CD14-positive monocyte (primary cell): ENCODE data around the gene ALDH4A1. TPM values are rescaled to one million over a fixed set of nuclear protein-coding genes. Genes with fewer than 3 reads are reported as not detected.

Experiments
- DNase-seq, 3 donors: peaks; one replicate each; pipeline ENCODE4 v3.0.0-alpha.2; 2011 to 2022
- H2AFZ ChIP-seq: 2 replicates; pipeline ENCODE4 v1.6.0; 2012; ENCODE audit warnings: mild to moderate bottlenecking, low read depth, low read length, inconsistent platforms; ENCODE audit not compliant: insufficient read depth, poor library complexity, severe bottlenecking
- H3K27ac ChIP-seq, 2 donors: 1 replicate in 1 of 2; 2 replicates in 1 of 2; pipeline ENCODE4 v1.5.1; 2012 to 2013; ENCODE audit warnings: low read length in 2 of 2, control low read depth in 1 of 2, inconsistent platforms in 1 of 2, low read depth in 1 of 2, mild to moderate bottlenecking in 1 of 2
- H3K27me3 ChIP-seq, 2 donors: one replicate each; pipeline versions ENCODE4 v1.6.0 to v1.6.1; 2011 to 2013; ENCODE audit warnings: low read length in 2 of 2; ENCODE audit not compliant: control insufficient read depth in 2 of 2, insufficient read depth in 2 of 2
- H3K36me3 ChIP-seq, 2 donors: replicated peaks in 1 of 2; 1 replicate in 1 of 2; 2 replicates in 1 of 2; pipeline versions ENCODE4 v1.5.1 to v1.6.1; 2012 to 2013; ENCODE audit warnings: low read length in 2 of 2, control low read depth in 1 of 2, inconsistent platforms in 1 of 2, mild to moderate bottlenecking in 1 of 2; ENCODE audit not compliant: insufficient read depth in 2 of 2, control insufficient read depth in 1 of 2
- H3K4me1 ChIP-seq, 2 donors: 1 replicate in 1 of 2; 2 replicates in 1 of 2; pipeline versions ENCODE4 v1.5.1 to v1.6.1; 2012 to 2013; ENCODE audit warnings: low read length in 2 of 2, control low read depth in 1 of 2, inconsistent platforms in 1 of 2, mild to moderate bottlenecking in 1 of 2, moderate library complexity in 1 of 2; ENCODE audit not compliant: insufficient read depth in 2 of 2, control insufficient read depth in 1 of 2
- H3K4me2 ChIP-seq: replicated peaks from 2 replicates; pipeline ENCODE3; 2012; ENCODE audit warnings: low read length, moderate library complexity, mild to moderate bottlenecking; ENCODE audit not compliant: poor library complexity, severe bottlenecking; ENCODE audit errors: extremely low read depth
- H3K4me3 ChIP-seq, 3 experiments: fragments of 200-600 bp in 1 of 3; sonication (generic) in 1 of 3; replicated peaks in 1 of 3; 1 replicate in 2 of 3; 2 replicates in 1 of 3; pipeline ENCODE4 v1.5.1; 2011 to 2013; ENCODE audit warnings: low read length in 3 of 3, mild to moderate bottlenecking in 3 of 3, control low read depth in 2 of 3, low read depth in 2 of 3, inconsistent platforms in 1 of 3, moderate library complexity in 1 of 3
- H3K79me2 ChIP-seq: 2 replicates; pipeline ENCODE4 v1.6.0; 2012; ENCODE audit warnings: mild to moderate bottlenecking, control low read depth, inconsistent platforms, low read length, moderate library complexity; ENCODE audit not compliant: insufficient read depth
- H3K9ac ChIP-seq: 2 replicates; pipeline ENCODE4 v1.6.0; 2017; ENCODE audit warnings: low read length, mild to moderate bottlenecking; ENCODE audit not compliant: insufficient read depth, poor library complexity, severe bottlenecking
- H3K9me3 ChIP-seq, 2 donors: replicated peaks in 1 of 2; 1 replicate in 1 of 2; 2 replicates in 1 of 2; pipeline versions ENCODE4 v1.5.1 to v1.6.1; 2012 to 2013; ENCODE audit warnings: low read length in 2 of 2, control low read depth in 1 of 2; ENCODE audit not compliant: control insufficient read depth in 1 of 2, insufficient read depth in 1 of 2
- H4K20me1 ChIP-seq: 2 replicates; pipeline ENCODE4 v1.6.0; 2012; ENCODE audit warnings: mild to moderate bottlenecking, low read length, control low read depth, moderate library complexity; ENCODE audit not compliant: insufficient read depth
- H3K27ac Mint-ChIP-seq, 7 donors: one replicate each; pipeline ENCODE4 v1.8.0; 2020; ENCODE audit warnings: mild to moderate bottlenecking in 7 of 7, mixed read lengths in 7 of 7, moderate library complexity in 6 of 7, inconsistent platforms in 2 of 7
- H3K27me3 Mint-ChIP-seq, 3 donors: one replicate each; pipeline ENCODE4 v1.8.0; 2021 to 2022; ENCODE audit warnings: low read depth in 3 of 3, mild to moderate bottlenecking in 3 of 3, mixed read lengths in 3 of 3, moderate library complexity in 3 of 3, inconsistent platforms in 1 of 3
- H3K36me3 Mint-ChIP-seq, 2 donors: one replicate each; pipeline ENCODE4 v1.8.0; 2020; ENCODE audit warnings: mixed read lengths in 2 of 2, inconsistent platforms in 1 of 2, mild to moderate bottlenecking in 1 of 2
- H3K4me1 Mint-ChIP-seq: one replicate; pipeline ENCODE4 v1.8.0; 2020; ENCODE audit warnings: mild to moderate bottlenecking, mixed read lengths
- H3K4me3 Mint-ChIP-seq, 2 donors: one replicate each; pipeline ENCODE4 v1.8.0; 2020; ENCODE audit warnings: mild to moderate bottlenecking in 2 of 2, mixed read lengths in 2 of 2, moderate library complexity in 1 of 2
- H3K9me3 Mint-ChIP-seq, 7 donors: one replicate each; pipeline ENCODE4 v1.8.0; 2020 to 2022; ENCODE audit warnings: mixed read lengths in 7 of 7, mild to moderate bottlenecking in 6 of 7, moderate library complexity in 6 of 7, inconsistent platforms in 2 of 7
- CTCF ChIP-seq: fragments of 200-600 bp; IDR thresholded peaks from one replicate; pipeline ENCODE4 v1.8.0; 2022; ENCODE audit warnings: antibody characterized with exemption, mild to moderate bottlenecking
- WGBS: methylation state at CpG from one replicate; pipeline ENCODE4 v1.1.5; 2013; ENCODE audit warnings: missing lambda C conversion rate; ENCODE audit not compliant: insufficient coverage; 5-methylcytosine and 5-hydroxymethylcytosine counted together
- intact Hi-C, 2 donors: fragments of 100-400 bp; cut with micrococcal nuclease; formaldehyde crosslinking; loops; one replicate each; pipeline versions ENCODE4 v1.15.0 to v1.15.1; 2023
- polyA plus RNA-seq, 3 donors: library from polyadenylated mRNA; depleted of rRNA in 1 of 3; unstranded in 2 of 3; stranded (reverse) in 1 of 3; fragments of 300-500 nt in 2 of 3; fragments of >200 nt in 1 of 3; fragmentation: Illumina TruSeq in 2 of 3; gene quantifications; 1 replicate in 2 of 3; 2 replicates in 1 of 3; pipeline ENCODE4 v1.2.3, GENCODE V29; 2012 to 2021

ALDH4A1 gene
- polyA plus RNA-seq, 3 donors, result 4.8 to 7.8 (median 6.1) TPM

DNA sequence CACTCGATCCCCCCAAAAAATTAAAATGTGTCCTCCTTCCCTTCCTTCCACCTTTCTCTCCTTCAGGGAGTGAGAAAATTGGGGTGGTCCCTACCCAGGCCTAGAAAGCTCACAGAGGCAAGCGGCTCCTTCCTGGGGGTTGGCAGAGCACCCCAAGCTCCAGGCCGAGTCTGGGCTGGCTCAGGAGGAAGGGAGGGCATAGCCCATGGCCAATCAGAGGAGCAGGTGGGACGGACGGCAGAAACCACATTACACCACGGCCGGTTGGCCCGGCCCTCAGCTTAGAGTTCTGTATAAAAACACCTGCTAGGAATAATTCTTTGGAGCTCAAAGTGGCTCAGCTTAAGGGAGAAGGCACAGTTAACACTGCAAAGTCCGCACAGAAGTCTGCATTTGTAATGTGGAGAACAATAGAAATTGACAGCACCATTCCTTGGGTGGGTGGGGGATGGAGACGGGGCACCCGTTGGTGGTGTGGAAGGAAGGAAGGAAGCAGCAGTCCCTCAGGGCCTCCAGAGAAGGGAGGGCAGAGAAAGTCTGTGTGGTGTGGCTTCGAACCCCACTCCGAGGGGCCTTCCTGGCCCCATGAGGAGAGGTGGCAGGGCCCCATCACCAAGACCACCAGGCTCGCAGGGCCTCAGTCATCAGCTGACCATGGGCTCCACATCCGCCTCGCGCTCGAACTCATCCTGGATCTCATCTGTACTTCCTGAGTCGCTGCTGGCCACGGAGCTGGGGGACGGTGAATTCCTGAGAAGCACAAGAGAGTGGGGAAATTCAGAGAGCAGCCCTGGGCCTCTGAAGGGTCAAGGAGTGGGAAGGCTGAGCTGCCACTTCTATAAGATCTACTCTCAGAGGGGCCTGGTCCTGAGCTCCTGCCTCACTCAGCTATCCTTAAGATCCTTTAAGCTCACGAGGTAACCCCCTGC lies 5.8 kb upstream of the ALDH4A1 start:
- TF ChIP-seq CTCF, result no peak
- Histone ChIP-seq H4K20me1 (peaks cover 13% of the 10 kb centered on the region), H3K36me3 (peaks cover 6 to 31% of the 10 kb centered on the region in 2 donors), H3K4me2 (peak overlapping the region; percentile 69), H3K9me3 (no peaks in the 10 kb centered on the region), H3K27me3 (no peaks in the 10 kb centered on the region), H3K79me2 (no peaks in the 10 kb centered on the region), H3K27ac (peak overlapping the region; percentile 41 to 63), H3K4me1 (peaks cover 33 to 36% of the 10 kb centered on the region in 2 donors), H3K4me3 (peak overlapping the region in 1 of 3 experiments; percentile 42), H2AFZ (peak overlapping the region; percentile 60), H3K9ac (peak overlapping the region; percentile 16)
- DNase-seq, result peak; percentile 31 to 46 (median 37)
- Mint-ChIP-seq H3K4me1 (peaks cover 38% of the 10 kb centered on the region), H3K36me3 (peaks cover 27 to 33% of the 10 kb centered on the region in 2 donors), H3K27me3 (no peaks in the 10 kb centered on the region), H3K4me3 (peak overlapping the region; percentile 76 to 89), H3K9me3 (no peaks in the 10 kb centered on the region), H3K27ac (peak overlapping the region; percentile 77 to 96 (median 93))
- intact Hi-C loops, result loop anchor here (2.0 to 10.0 kb wide), 4 partner anchors 43 to 297 kb away; partner anchors contain the start of gene IFFO2 (in 1 of the 2)
- WGBS, result 2% methylated on average over 18 of the region's 22 CpGs

DNA sequence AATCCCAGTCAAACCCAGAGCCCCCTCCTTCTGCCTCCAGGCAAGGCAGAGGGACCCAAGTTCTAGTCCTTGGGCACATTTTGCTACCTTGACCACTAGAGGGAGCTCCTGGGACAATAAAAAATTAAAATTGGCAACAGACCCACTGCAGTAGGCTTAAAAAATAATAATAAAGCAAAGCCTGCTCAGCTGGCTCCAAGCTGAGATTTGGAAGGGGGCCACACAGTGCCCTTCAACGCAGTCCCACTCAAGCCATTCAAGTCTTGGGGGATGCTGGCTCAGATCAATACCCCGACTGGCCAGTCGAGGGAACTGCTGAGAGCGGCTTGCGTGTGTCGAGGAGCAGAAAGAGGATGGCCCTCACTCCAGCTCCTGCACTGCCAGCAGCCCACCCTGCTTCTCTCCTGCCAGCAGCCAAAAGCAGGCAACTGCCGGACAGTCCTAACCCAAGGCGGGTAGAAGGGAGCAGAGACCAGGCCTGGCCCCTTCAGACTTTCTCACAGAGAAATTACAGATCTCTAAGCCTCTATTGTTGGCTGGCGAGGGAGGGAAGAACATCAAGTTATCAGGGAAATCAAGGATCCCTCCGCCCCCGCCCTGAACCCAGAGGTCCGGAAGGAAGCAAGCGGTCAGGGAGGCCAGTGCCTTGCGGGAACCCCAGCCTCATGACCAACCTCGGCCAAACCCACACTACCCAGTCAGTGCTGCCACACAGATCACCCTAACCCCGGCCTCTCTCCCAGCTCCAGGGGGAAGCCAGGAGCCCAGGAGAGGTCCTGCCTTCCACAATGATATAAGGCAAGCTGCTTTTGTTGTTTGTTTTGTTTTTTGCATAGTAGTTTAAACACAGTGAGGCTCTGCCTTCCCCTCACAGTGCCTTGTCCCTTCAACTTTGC lies 4.9 kb upstream of the ALDH4A1 start:
- Mint-ChIP-seq H3K27ac (peak overlapping the region; percentile 77 to 96 (median 93)), H3K36me3 (peaks cover 27 to 32% of the 10 kb centered on the region in 2 donors), H3K4me3 (peak overlapping the region; percentile 76 to 89), H3K4me1 (peaks cover 40% of the 10 kb centered on the region), H3K27me3 (no peaks in the 10 kb centered on the region), H3K9me3 (no peaks in the 10 kb centered on the region)
- 0% methylated on average over 7 of the region's 16 CpGs for WGBS
- peak overlapping the region; percentile 16 for H3K9ac ChIP-seq
- DNase-seq, result peak; percentile 54 to 79 (median 58)
- intact Hi-C loops, result loop anchor here (2.0 to 10.0 kb wide), 4 partner anchors 44 to 298 kb away; partner anchors contain the start of gene IFFO2 (in 1 of the 2)
- H3K79me2 ChIP-seq, result no peaks in the 10 kb centered on the region
- H3K27me3 ChIP-seq, result no peaks in the 10 kb centered on the region
- peak; percentile 99 for TF ChIP-seq CTCF
- H3K9me3 ChIP-seq, result no peaks in the 10 kb centered on the region
- H3K4me3 ChIP-seq, result peak overlapping the region in 1 of 3 experiments; percentile 42
- peaks cover 6 to 31% of the 10 kb centered on the region in 2 donors for H3K36me3 ChIP-seq
- H4K20me1 ChIP-seq, result peaks cover 8% of the 10 kb centered on the region
- peak overlapping the region; percentile 60 for H2AFZ ChIP-seq
- peaks cover 33 to 36% of the 10 kb centered on the region in 2 donors for H3K4me1 ChIP-seq
- peak overlapping the region; percentile 41 to 63 for H3K27ac ChIP-seq
- peak overlapping the region; percentile 69 for H3K4me2 ChIP-seq
